CD8-positive, alpha-beta memory T cell (primary cell): Measurements from ENCODE around the gene HSH2D. TPM values are rescaled to one million over a fixed set of nuclear protein-coding genes. Genes with fewer than 3 reads are reported as not detected.

Experiments
- CTCF ChIA-PET: fragments of 350-600 bp; sonication (Branson Sonifier 250); formaldehyde crosslinking; loops from one replicate; lab custom pipeline; 2021; ENCODE audit warnings: antibody characterized with exemption; lab: Charles Lee
- POLR2A ChIA-PET: fragments of 350-600 bp; sonication (Branson Sonifier 250); formaldehyde crosslinking; loops from one replicate; lab custom pipeline; 2021; ENCODE audit warnings: antibody characterized with exemption; lab: Charles Lee
- DNase-seq, 5 donors: peaks; one replicate each; pipeline versions ENCODE4 v3.0.0 to v3.0.0-alpha.2; 2020 to 2022; ENCODE audit warnings: mixed read lengths in 1 of 5
- H3K27ac ChIP-seq: one replicate; pipeline ENCODE4 v1.7.0; 2013; ENCODE audit warnings: low read depth, mild to moderate bottlenecking, low read length, moderate library complexity
- H3K27me3 ChIP-seq: 2 replicates; pipeline ENCODE4 v1.7.0; 2013; ENCODE audit warnings: low read length, mild to moderate bottlenecking; ENCODE audit not compliant: insufficient read depth, poor library complexity, severe bottlenecking
- H3K36me3 ChIP-seq: 2 replicates; pipeline ENCODE4 v1.7.0; 2013; ENCODE audit warnings: mild to moderate bottlenecking, low read length, moderate library complexity; ENCODE audit not compliant: insufficient read depth
- H3K4me1 ChIP-seq: 2 replicates; pipeline ENCODE4 v1.7.0; 2013; ENCODE audit warnings: mild to moderate bottlenecking, low read length, moderate library complexity; ENCODE audit not compliant: insufficient read depth
- H3K4me3 ChIP-seq: 2 replicates; pipeline ENCODE4 v1.7.0; 2013; ENCODE audit warnings: mild to moderate bottlenecking, low read length
- H3K9me3 ChIP-seq: 2 replicates; pipeline ENCODE4 v1.7.0; 2013; ENCODE audit warnings: mild to moderate bottlenecking, low read length
- H3K27ac Mint-ChIP-seq, 8 donors: one replicate each; pipeline ENCODE4 v1.8.0; 2020 to 2021; ENCODE audit warnings: mixed read lengths in 8 of 8, mild to moderate bottlenecking in 6 of 8, inconsistent platforms in 3 of 8, moderate library complexity in 3 of 8
- H3K27me3 Mint-ChIP-seq, 2 donors: one replicate each; pipeline ENCODE4 v1.8.0; 2020 to 2021; ENCODE audit warnings: mixed read lengths in 2 of 2, mild to moderate bottlenecking in 1 of 2, moderate library complexity in 1 of 2
- H3K36me3 Mint-ChIP-seq, 3 donors: one replicate each; pipeline ENCODE4 v1.8.0; 2020 to 2021; ENCODE audit warnings: mixed read lengths in 3 of 3, inconsistent platforms in 1 of 3, mild to moderate bottlenecking in 1 of 3
- H3K4me1 Mint-ChIP-seq, 3 donors: one replicate each; pipeline ENCODE4 v1.8.0; 2020 to 2021; ENCODE audit warnings: mixed read lengths in 3 of 3, inconsistent platforms in 1 of 3, mild to moderate bottlenecking in 1 of 3
- H3K4me3 Mint-ChIP-seq, 7 donors: one replicate each; pipeline ENCODE4 v1.8.0; 2020 to 2021; ENCODE audit warnings: mixed read lengths in 7 of 7, mild to moderate bottlenecking in 6 of 7, moderate library complexity in 4 of 7, inconsistent platforms in 2 of 7
- H3K9me3 Mint-ChIP-seq, 5 donors: one replicate each; pipeline ENCODE4 v1.8.0; 2020 to 2022; ENCODE audit warnings: mixed read lengths in 5 of 5, mild to moderate bottlenecking in 3 of 5, moderate library complexity in 2 of 5, inconsistent platforms in 1 of 5
- polyA plus RNA-seq: library from polyadenylated mRNA; unstranded; fragments of 300-500 nt; fragmentation: Illumina TruSeq; gene quantifications from one replicate; pipeline ENCODE4 v1.2.3, GENCODE V29; 2021
- total RNA-seq, 2 experiments: library from RNA; stranded (reverse); gene quantifications; one replicate each; pipeline ENCODE4 v1.2.3, GENCODE V29; 2021

Gene HSH2D
- total and polyA plus RNA-seq, 3 experiments from 2014 or later, result 8.6 to 12.8 (median 9.3) TPM

- no peaks in the 10 kb centered on the region for H3K9me3 ChIP-seq
- Mint-ChIP-seq H3K36me3 (peaks cover 17 to 55% (median 18%) of the 10 kb centered on the region in 3 donors), H3K27me3 (no peaks in the 10 kb centered on the region), H3K4me3 (no peak overlapping the region), H3K4me1 (peaks cover 3 to 9% (median 3%) of the 10 kb centered on the region in 3 donors), H3K9me3 (no peaks in the 10 kb centered on the region), H3K27ac (no peak overlapping the region)
- ChIA-PET POLR2A (no interaction called here), CTCF (no interaction called here)
- no peak for DNase-seq
- H3K27me3 ChIP-seq, result no peaks in the 10 kb centered on the region
- no peak overlapping the region for H3K27ac ChIP-seq
- H3K4me1 ChIP-seq, result no peaks in the 10 kb centered on the region
- peaks cover 26% of the 10 kb centered on the region for H3K36me3 ChIP-seq
- no peak overlapping the region for H3K4me3 ChIP-seq
These were observed 14.1 kb downstream of the HSH2D start for GRCh38 chr19:16157601-16158000.

- CTCF ChIA-PET, result no interaction called here
- Mint-ChIP-seq H3K4me1 (peaks cover 3 to 8% (median 3%) of the 10 kb centered on the region in 3 donors), H3K9me3 (no peaks in the 10 kb centered on the region), H3K4me3 (no peak overlapping the region), H3K27me3 (no peaks in the 10 kb centered on the region), H3K27ac (no peak overlapping the region), H3K36me3 (peaks cover 14 to 35% (median 14%) of the 10 kb centered on the region in 3 donors)
- Histone ChIP-seq H3K27me3 (no peaks in the 10 kb centered on the region), H3K36me3 (peaks cover 15% of the 10 kb centered on the region), H3K4me1 (no peaks in the 10 kb centered on the region), H3K27ac (no peak overlapping the region), H3K9me3 (no peaks in the 10 kb centered on the region), H3K4me3 (no peak overlapping the region)
- no peak for DNase-seq
- POLR2A ChIA-PET, result no interaction called here
These were observed 16.2 kb downstream of the HSH2D start for GRCh38 chr19:16159655-16160054.

- no peaks in the 10 kb centered on the region for H3K27me3 Mint-ChIP-seq
- no peaks in the 10 kb centered on the region for H3K9me3 ChIP-seq
- H3K4me1 Mint-ChIP-seq, result peaks cover 0 to 3% (median 3%) of the 10 kb centered on the region in 3 donors
- peaks cover 6 to 27% (median 7%) of the 10 kb centered on the region in 3 donors for H3K36me3 Mint-ChIP-seq
- ChIA-PET POLR2A (no interaction called here), CTCF (no interaction called here)
- H3K4me3 ChIP-seq, result no peak overlapping the region
- H3K27me3 ChIP-seq, result no peaks in the 10 kb centered on the region
- no peaks in the 10 kb centered on the region for H3K9me3 Mint-ChIP-seq
- DNase-seq, result no peak
- H3K27ac ChIP-seq, result no peak overlapping the region
- peaks cover 6% of the 10 kb centered on the region for H3K36me3 ChIP-seq
- peak overlapping the region in 1 of 7 donors; percentile 18 for H3K4me3 Mint-ChIP-seq
- H3K27ac Mint-ChIP-seq, result no peak overlapping the region
- H3K4me1 ChIP-seq, result no peaks in the 10 kb centered on the region
These were observed 17.0 kb downstream of the HSH2D start for GRCh38 chr19:16160445-16160942.

- Mint-ChIP-seq H3K27ac (peak overlapping the region in 2 of 8 donors; percentile 52 to 76), H3K4me3 (no peak overlapping the region), H3K4me1 (peaks cover 0 to 3% (median 3%) of the 10 kb centered on the region in 3 donors), H3K27me3 (no peaks in the 10 kb centered on the region), H3K36me3 (peaks cover 6 to 22% (median 7%) of the 10 kb centered on the region in 3 donors), H3K9me3 (no peaks in the 10 kb centered on the region)
- Histone ChIP-seq H3K4me1 (no peaks in the 10 kb centered on the region), H3K9me3 (no peaks in the 10 kb centered on the region), H3K36me3 (peaks cover 4% of the 10 kb centered on the region), H3K27me3 (no peaks in the 10 kb centered on the region), H3K27ac (no peak overlapping the region), H3K4me3 (no peak overlapping the region)
- ChIA-PET POLR2A (no interaction called here), CTCF (no interaction called here)
- DNase-seq, result no peak
These were observed 17.6 kb downstream of the HSH2D start for GRCh38 chr19:16160943-16161560.

- POLR2A ChIA-PET, result interaction anchor here (0.6 kb wide), 1 partner anchor 9 kb away, joined by 3 read pairs; no protein-coding TSS in a partner anchor
- no peak overlapping the region for H3K27ac ChIP-seq
- H3K4me1 ChIP-seq, result no peaks in the 10 kb centered on the region
- Mint-ChIP-seq H3K36me3 (peaks cover 2 to 14% (median 3%) of the 10 kb centered on the region in 3 donors), H3K9me3 (no peaks in the 10 kb centered on the region), H3K27me3 (no peaks in the 10 kb centered on the region), H3K4me1 (peaks cover 0 to 3% (median 3%) of the 10 kb centered on the region in 3 donors), H3K4me3 (no peak overlapping the region), H3K27ac (no peak overlapping the region)
- no peak overlapping the region for H3K4me3 ChIP-seq
- no peak for DNase-seq
- no peaks in the 10 kb centered on the region for H3K27me3 ChIP-seq
- CTCF ChIA-PET, result no interaction called here
- peaks cover 3% of the 10 kb centered on the region for H3K36me3 ChIP-seq
- H3K9me3 ChIP-seq, result no peaks in the 10 kb centered on the region
These were observed 18.4 kb downstream of the HSH2D start for GRCh38 chr19:16161840-16162239.

GRCh38 chr19:16164222-16164890 is 20.9 kb downstream of the HSH2D start:
- H3K27me3 ChIP-seq, result no peaks in the 10 kb centered on the region
- Mint-ChIP-seq H3K4me1 (peaks cover 7 to 9% (median 8%) of the 10 kb centered on the region in 3 donors), H3K9me3 (no peaks in the 10 kb centered on the region), H3K27ac (no peak overlapping the region), H3K27me3 (no peaks in the 10 kb centered on the region), H3K36me3 (no peaks in the 10 kb centered on the region), H3K4me3 (no peak overlapping the region)
- DNase-seq, result no peak
- no peaks in the 10 kb centered on the region for H3K36me3 ChIP-seq
- no peaks in the 10 kb centered on the region for H3K9me3 ChIP-seq
- no peaks in the 10 kb centered on the region for H3K4me1 ChIP-seq
- no peak overlapping the region for H3K27ac ChIP-seq
- ChIA-PET POLR2A (no interaction called here), CTCF (no interaction called here)
- no peak overlapping the region for H3K4me3 ChIP-seq

- no peaks in the 10 kb centered on the region for H3K4me1 ChIP-seq
- Mint-ChIP-seq H3K36me3 (no peaks in the 10 kb centered on the region), H3K27me3 (no peaks in the 10 kb centered on the region), H3K9me3 (no peaks in the 10 kb centered on the region), H3K4me1 (peaks cover 4 to 8% (median 6%) of the 10 kb centered on the region in 3 donors), H3K27ac (no peak overlapping the region), H3K4me3 (no peak overlapping the region)
- ChIA-PET CTCF (no interaction called here), POLR2A (no interaction called here)
- H3K27me3 ChIP-seq, result no peaks in the 10 kb centered on the region
- H3K9me3 ChIP-seq, result no peaks in the 10 kb centered on the region
- DNase-seq, result no peak
- H3K36me3 ChIP-seq, result no peaks in the 10 kb centered on the region
- no peak overlapping the region for H3K4me3 ChIP-seq
- no peak overlapping the region for H3K27ac ChIP-seq
These were observed 22.9 kb downstream of the HSH2D start for GRCh38 chr19:16166417-16166816.

GRCh38 chr19:16167055-16167454 is 23.6 kb downstream of the HSH2D start:
- Histone ChIP-seq H3K27me3 (no peaks in the 10 kb centered on the region), H3K9me3 (no peaks in the 10 kb centered on the region), H3K4me1 (no peaks in the 10 kb centered on the region), H3K4me3 (no peak overlapping the region), H3K27ac (no peak overlapping the region), H3K36me3 (no peaks in the 10 kb centered on the region)
- POLR2A ChIA-PET, result no interaction called here
- Mint-ChIP-seq H3K4me3 (no peak overlapping the region), H3K36me3 (no peaks in the 10 kb centered on the region), H3K27me3 (no peaks in the 10 kb centered on the region), H3K9me3 (no peaks in the 10 kb centered on the region), H3K27ac (peak overlapping the region in 1 of 8 donors; percentile 42), H3K4me1 (peaks cover 4 to 8% (median 6%) of the 10 kb centered on the region in 3 donors)
- CTCF ChIA-PET, result no interaction called here
- no peak for DNase-seq
